Liver (tissue), 9 donors: ENCODE measurements around the gene ERC1. TPM values are rescaled to one million over a fixed set of nuclear protein-coding genes. Genes with fewer than 3 reads are reported as not detected.
"Not testable (repeated sequence)": the region's sequence is repeated elsewhere in the genome, so short reads cannot be mapped to it uniquely, and the experiment has no call there.

ENCODE experiments used
- DNase-seq: peaks from one replicate; pipeline ENCODE4 v3.0.0-alpha.2; 2017; ENCODE audit warnings: low spot score
- H3K27ac ChIP-seq, 2 donors: one replicate each; pipeline ENCODE4 v1.7.0; 2013; ENCODE audit warnings: inconsistent platforms in 2 of 2, low read length in 2 of 2, control low read depth in 1 of 2, low read depth in 1 of 2, mild to moderate bottlenecking in 1 of 2
- H3K27me3 ChIP-seq, 4 donors: one replicate each; pipeline versions ENCODE4 v1.6.1 to v1.7.0; 2013; ENCODE audit warnings: low read length in 3 of 4, inconsistent platforms in 1 of 4, mild to moderate bottlenecking in 1 of 4, moderate library complexity in 1 of 4; ENCODE audit not compliant: control insufficient read depth in 4 of 4, insufficient read depth in 4 of 4
- H3K36me3 ChIP-seq, 4 donors: one replicate each; pipeline versions ENCODE4 v1.6.1 to v1.7.0; 2013; ENCODE audit warnings: low read length in 3 of 4, mild to moderate bottlenecking in 3 of 4, low read depth in 1 of 4, moderate library complexity in 1 of 4; ENCODE audit not compliant: control insufficient read depth in 4 of 4, insufficient read depth in 3 of 4
- H3K4me1 ChIP-seq, 4 donors: one replicate each; pipeline versions ENCODE4 v1.6.1 to v1.7.0; 2013; ENCODE audit warnings: low read length in 3 of 4, mild to moderate bottlenecking in 3 of 4, moderate library complexity in 1 of 4; ENCODE audit not compliant: control insufficient read depth in 4 of 4, insufficient read depth in 4 of 4
- H3K4me3 ChIP-seq, 3 donors: one replicate each; pipeline versions ENCODE4 v1.6.1 to v1.7.0; 2013; ENCODE audit warnings: low read length in 3 of 3, control low read depth in 1 of 3, low read depth in 1 of 3, mild to moderate bottlenecking in 1 of 3
- H3K9ac ChIP-seq, 2 donors: one replicate each; pipeline ENCODE4 v1.7.0; 2013; ENCODE audit warnings: low read length in 2 of 2, mild to moderate bottlenecking in 2 of 2, moderate library complexity in 2 of 2, control low read depth in 1 of 2, low read depth in 1 of 2
- H3K9me3 ChIP-seq, 4 donors: one replicate each; pipeline versions ENCODE4 v1.6.1 to v1.7.0; 2013; ENCODE audit warnings: low read length in 3 of 4; ENCODE audit not compliant: control insufficient read depth in 4 of 4
- ATF3 ChIP-seq: IDR thresholded peaks from 2 replicates; pipeline ENCODE4 v1.6.1; 2016; ENCODE audit warnings: antibody characterized with exemption
- CTCF ChIP-seq: fragments of 150-350 bp; IDR thresholded peaks from 2 replicates; pipeline ENCODE4 v1.5.1; 2017; ENCODE audit warnings: improper control_type of control experiment, low read depth, low read length; ENCODE audit not compliant: missing input control
- EGR1 ChIP-seq, 2 donors: IDR thresholded peaks; 2 replicates each; pipeline ENCODE4 v1.6.1; 2016 to 2018; ENCODE audit warnings: antibody characterized with exemption in 2 of 2, low read depth in 2 of 2
- FOXA1 ChIP-seq: IDR thresholded peaks from 2 replicates; pipeline ENCODE4 v1.6.1; 2016; ENCODE audit warnings: antibody characterized with exemption
- FOXA2 ChIP-seq: IDR thresholded peaks from 2 replicates; pipeline ENCODE4 v1.6.1; 2016; ENCODE audit warnings: antibody characterized with exemption
- HNF4A ChIP-seq, 2 donors: conservative IDR thresholded peaks; 2 replicates each; pipeline ENCODE4 v1.6.1; 2016; ENCODE audit warnings: antibody characterized with exemption in 2 of 2, mild to moderate bottlenecking in 2 of 2
- HNF4G ChIP-seq: IDR thresholded peaks from 2 replicates; pipeline ENCODE4 v1.6.1; 2016; ENCODE audit warnings: antibody characterized with exemption
- JUND ChIP-seq, 2 donors: IDR thresholded peaks; 2 replicates each; pipeline ENCODE4 v1.6.1; 2016; ENCODE audit warnings: antibody characterized with exemption in 2 of 2
- MAX ChIP-seq: IDR thresholded peaks from 2 replicates; pipeline ENCODE4 v1.6.1; 2016; ENCODE audit warnings: antibody characterized with exemption
- NR2F2 ChIP-seq: IDR thresholded peaks from 2 replicates; pipeline ENCODE4 v1.6.1; 2016; ENCODE audit warnings: antibody characterized with exemption
- RAD21 ChIP-seq, 2 donors: IDR thresholded peaks; 2 replicates each; pipeline ENCODE4 v1.6.1; 2016; ENCODE audit warnings: antibody characterized with exemption in 2 of 2, mild to moderate bottlenecking in 2 of 2
- REST ChIP-seq: IDR thresholded peaks from 2 replicates; pipeline ENCODE4 v1.6.1; 2016; ENCODE audit warnings: antibody characterized with exemption, mild to moderate bottlenecking
- RXRA ChIP-seq, 2 donors: IDR thresholded peaks; 2 replicates each; pipeline ENCODE4 v1.6.1; 2017 to 2018; ENCODE audit warnings: antibody characterized with exemption in 2 of 2, mild to moderate bottlenecking in 1 of 2
- SP1 ChIP-seq: IDR thresholded peaks from 2 replicates; pipeline ENCODE4 v1.6.1; 2018; ENCODE audit warnings: antibody characterized with exemption, mild to moderate bottlenecking
- TAF1 ChIP-seq: conservative IDR thresholded peaks from 2 replicates; pipeline ENCODE4 v1.6.1; 2016; ENCODE audit warnings: antibody characterized with exemption, mild to moderate bottlenecking
- YY1 ChIP-seq: IDR thresholded peaks from 2 replicates; pipeline ENCODE4 v1.6.1; 2016; ENCODE audit warnings: antibody characterized with exemption, mild to moderate bottlenecking
- ZBTB33 ChIP-seq: IDR thresholded peaks from 2 replicates; pipeline ENCODE4 v1.6.1; 2016; ENCODE audit warnings: antibody characterized with exemption
- WGBS: extraction: QIAGEN DNeasy Blood & Tissue Kit; methylation state at CpG from one replicate; pipeline ENCODE4 v1.1.7; 2013; 5-methylcytosine and 5-hydroxymethylcytosine counted together
- polyA plus RNA-seq, 2 donors: library from polyadenylated mRNA; stranded (reverse) in 1 of 2; unstranded in 1 of 2; fragments of 200-250 nt in 1 of 2; fragments of >200 nt in 1 of 2; fragmentation: Nextera tagmentation in 1 of 2; extraction: Ambion mirVana in 1 of 2; gene quantifications; one replicate each; pipeline versions ENCODE4 v1.2.1 to v1.2.3, GENCODE V29; 2013 to 2015
- total RNA-seq, 2 donors: library from RNA; depleted of rRNA; stranded (reverse); fragments of >200 nt; gene quantifications; one replicate each; pipeline ENCODE4 v1.2.3, GENCODE V29; 2014
- donor health status: healthy.
- donor health status: healthy.
- donor health status: healthy.
- donor health status: healthy.
- donor health status: healthy.

ERC1 gene
- total and polyA plus RNA-seq, 4 donors: 6.2 to 50.2 (median 10.3) TPM

GRCh38 chr12:998020-998874 is 7.2 kb downstream of the ERC1 start:
- H3K4me3 ChIP-seq: no peak overlapping the region
- TF ChIP-seq FOXA1 (no peak), HNF4A (conservative IDR thresholded peaks at IDR 0.05) (peak; percentile 29 to 92), ATF3 (no peak), RAD21 (IDR thresholded peaks at IDR 0.05) (peak in 1 of 2 donors; percentile 35), HNF4G (peak; percentile 43), RXRA (IDR thresholded peaks at IDR 0.05) (peak in 1 of 2 donors; percentile 57), SP1 (peak; percentile 40)

GRCh38 chr12:999736-1000135 is 8.7 kb downstream of the ERC1 start:
- not testable (repeated sequence) for H3K36me3 ChIP-seq, H3K27me3 ChIP-seq, H3K9ac ChIP-seq, DNase-seq, H3K27ac ChIP-seq, H3K4me3 ChIP-seq, H3K9me3 ChIP-seq
- WGBS: 96% methylated on average over 7 of the region's 7 CpGs
- H3K4me1 ChIP-seq: peaks cover 2 to 11% (median 4%) of the 10 kb centered on the region in 4 donors

More at GRCh38 chr12:998020-998874, 7.2 kb downstream of the ERC1 start:
- Histone ChIP-seq H3K9ac (no peak overlapping the region), H3K27ac (peak overlapping the region in 1 of 2 donors; percentile 3), H3K9me3 (no peaks in the 10 kb centered on the region), H3K4me1 (peaks cover 0 to 4% (median 2%) of the 10 kb centered on the region in 4 donors), H3K36me3 (no peaks in the 10 kb centered on the region), H3K27me3 (no peaks in the 10 kb centered on the region)
- no peak for DNase-seq
- WGBS: 92% methylated on average over 6 of the region's 6 CpGs

- WGBS: 98% methylated on average over 3 of the region's 3 CpGs
- DNase-seq: no peak
- TF ChIP-seq YY1: no peak
- TF ChIP-seq CTCF: no peak
- no peak for TF ChIP-seq FOXA1
- TF ChIP-seq JUND (IDR thresholded peaks at IDR 0.05): no peak
- TF ChIP-seq RXRA (IDR thresholded peaks at IDR 0.05): no peak
- no peak for TF ChIP-seq SP1
- TF ChIP-seq EGR1 (IDR thresholded peaks at IDR 0.05; ENCODE audit: low read depth in 2 of 2): no peak
- TF ChIP-seq NR2F2: no peak
- no peak for TF ChIP-seq REST
- TF ChIP-seq ATF3: no peak
- no peak for TF ChIP-seq TAF1
- TF ChIP-seq MAX: no peak
- no peak for TF ChIP-seq HNF4A (conservative IDR thresholded peaks at IDR 0.05)
- no peak for TF ChIP-seq ZBTB33
- no peak for TF ChIP-seq FOXA2
Measured at GRCh38 chr12:1001507-1001906, 10.5 kb downstream of the ERC1 start.

More at GRCh38 chr12:1001507-1001906, 10.5 kb downstream of the ERC1 start:
- peaks cover 2 to 11% (median 4%) of the 10 kb centered on the region in 4 donors for H3K4me1 ChIP-seq
- H3K4me3 ChIP-seq: no peak overlapping the region
- H3K27ac ChIP-seq: no peak overlapping the region
- no peaks in the 10 kb centered on the region for H3K36me3 ChIP-seq
- H3K9ac ChIP-seq: no peak overlapping the region
- no peaks in the 10 kb centered on the region for H3K9me3 ChIP-seq
- no peaks in the 10 kb centered on the region for H3K27me3 ChIP-seq
